GM19099 (cell line): ENCODE measurements around the gene USP32.

Experiments used
- POLR2A ChIP-seq: IDR thresholded peaks from 3 replicates; pipeline ENCODE4 v1.6.1; 2011; ENCODE audit warnings: low read depth; ENCODE audit not compliant: insufficient read length; ENCODE audit errors: extremely low read depth

USP32 gene

GRCh38 chr17:60170835-60171752 is 220.8 kb downstream of the USP32 start:
- no peak for TF ChIP-seq POLR2A

DNA sequence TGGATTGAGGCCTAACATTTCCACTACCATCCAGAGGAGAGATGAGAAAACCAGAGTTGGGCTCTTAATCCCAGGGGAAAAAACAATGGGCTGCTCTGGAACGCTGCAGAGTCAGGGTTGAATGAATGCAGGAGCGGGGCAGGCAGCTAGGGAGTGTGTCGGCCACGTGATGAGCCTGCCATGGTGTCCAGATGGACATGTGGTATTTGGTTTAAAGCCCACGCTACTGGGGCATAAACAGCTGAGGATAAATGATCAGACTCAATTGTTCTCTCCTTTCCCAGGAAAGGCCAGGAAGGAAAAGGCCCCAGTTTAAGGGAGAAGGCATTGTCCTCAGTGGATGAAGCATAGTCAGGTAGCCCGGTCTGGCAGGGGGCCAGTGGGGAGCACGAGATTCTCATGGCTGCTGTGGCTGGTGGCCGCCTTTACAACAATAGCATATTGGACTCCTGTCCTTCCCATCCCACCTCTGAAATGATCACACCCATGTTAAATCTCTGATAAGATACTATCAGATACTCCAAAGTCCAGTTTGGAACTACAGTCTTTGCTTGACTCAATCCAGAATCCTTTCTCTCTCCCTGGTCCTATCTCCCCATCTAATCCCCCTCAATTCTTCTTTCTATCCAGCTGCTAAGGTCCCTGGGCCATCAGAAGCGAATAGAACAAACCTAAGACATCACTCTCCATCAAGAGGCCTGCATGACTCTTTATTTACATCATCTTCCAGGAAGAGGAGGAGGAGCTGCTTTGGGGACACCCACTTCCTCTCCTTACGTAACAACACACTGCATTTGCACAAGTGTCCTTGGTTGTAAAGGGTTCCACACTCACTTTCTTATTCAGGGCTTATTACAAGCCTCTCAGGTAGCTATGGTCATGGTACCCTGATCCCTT is 221.8 kb downstream of the USP32 start:
- no peak for TF ChIP-seq POLR2A

- TF ChIP-seq POLR2A, result no peak
These were observed 223.3 kb downstream of the USP32 start for GRCh38 chr17:60168654-60169053.

DNA sequence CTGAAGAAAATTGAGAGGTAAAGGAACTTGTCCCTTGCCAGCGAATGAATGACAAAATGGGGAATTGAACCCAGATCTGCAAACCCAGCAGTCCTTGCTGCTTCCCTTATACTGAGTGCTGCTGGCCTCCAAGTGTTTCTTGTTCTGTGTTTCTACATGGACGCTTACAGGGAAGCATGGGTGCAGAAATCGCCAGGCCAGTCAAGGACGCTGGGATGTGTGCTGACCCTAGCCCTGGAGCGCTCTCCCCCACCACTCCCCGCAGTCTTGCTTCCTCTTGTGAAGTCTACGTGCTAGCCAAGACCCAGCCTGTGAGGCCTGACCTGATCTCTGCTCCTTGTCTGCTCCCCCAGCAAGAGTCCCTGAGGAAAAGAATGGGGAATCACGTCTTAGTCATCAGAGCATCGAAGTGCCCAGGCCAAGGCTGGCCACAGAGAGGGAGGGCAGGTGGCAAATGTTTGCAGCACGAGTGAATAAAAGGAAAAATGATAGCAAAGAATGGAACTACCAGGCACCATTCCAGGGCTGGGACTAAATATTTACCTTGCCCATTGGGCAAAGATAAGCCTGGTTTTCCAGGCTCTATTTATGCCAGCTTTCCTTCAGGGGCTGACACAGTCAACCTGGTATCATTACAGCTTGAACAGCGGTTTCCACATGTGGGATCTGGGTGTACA is 224.7 kb downstream of the USP32 start:
- TF ChIP-seq POLR2A, result no peak

- no peak for TF ChIP-seq POLR2A
These were observed 226.0 kb downstream of the USP32 start for GRCh38 chr17:60165971-60166370.

- no peak for TF ChIP-seq POLR2A
These were observed 226.7 kb downstream of the USP32 start for GRCh38 chr17:60165223-60165622.

- TF ChIP-seq POLR2A, result no peak
These were observed 227.2 kb downstream of the USP32 start for GRCh38 chr17:60164697-60165096.

DNA sequence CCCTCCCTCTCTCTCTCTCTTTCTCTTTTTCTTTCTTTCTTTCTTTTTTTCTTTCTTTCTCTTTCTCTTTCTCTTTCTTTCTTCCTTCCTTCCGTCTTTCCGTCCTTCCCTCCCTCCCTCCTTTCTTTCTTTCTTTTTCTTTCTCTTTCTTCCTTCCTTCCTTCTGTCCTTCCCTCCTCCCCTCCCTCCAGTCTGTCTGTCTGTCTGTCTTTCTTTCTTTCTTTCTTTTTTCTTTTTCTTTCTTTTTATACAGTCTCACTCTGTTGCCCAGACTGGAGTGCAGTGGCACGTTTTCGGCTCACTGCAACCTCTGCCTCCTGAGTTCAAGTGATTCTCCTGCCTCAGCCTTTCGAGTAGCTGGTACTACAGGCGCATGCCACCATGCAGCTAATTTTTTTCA is 227.8 kb downstream of the USP32 start:
- no peak for TF ChIP-seq POLR2A

DNA sequence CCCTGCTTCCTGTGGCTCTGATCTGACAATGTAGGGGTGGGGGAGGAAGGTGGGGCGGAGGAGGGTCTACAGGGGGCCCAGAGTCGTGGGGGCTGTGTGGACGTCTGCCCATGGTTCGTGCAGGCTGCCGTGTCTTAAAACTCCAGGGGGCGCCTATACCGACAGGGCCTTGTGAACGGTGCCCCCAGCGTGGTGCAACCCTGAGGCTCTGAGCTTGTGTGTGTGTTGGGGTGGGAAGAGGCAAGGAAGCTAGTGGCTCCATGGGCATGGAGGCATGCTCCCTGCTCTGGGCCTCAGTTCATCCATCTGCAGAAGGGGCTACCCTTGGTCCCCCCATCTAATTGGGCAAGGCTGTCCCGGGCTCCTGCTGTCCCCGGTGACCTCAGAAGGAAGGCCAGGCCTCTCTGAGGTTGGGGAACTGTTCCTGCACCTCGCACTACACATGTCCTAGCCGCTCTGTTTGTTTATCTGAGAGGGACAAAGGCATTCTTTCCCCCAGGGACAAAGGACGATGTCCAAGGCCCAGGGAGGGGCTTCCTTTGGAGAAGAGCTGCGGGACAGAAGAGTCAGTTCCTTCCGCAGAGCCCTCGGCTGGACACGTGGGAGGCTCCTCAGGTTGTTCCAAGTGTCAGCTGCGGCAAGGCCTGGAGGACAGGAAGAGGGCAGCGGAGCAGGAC is 228.7 kb downstream of the USP32 start:
- no peak for TF ChIP-seq POLR2A

- TF ChIP-seq POLR2A, result no peak
These were observed 230.2 kb downstream of the USP32 start for GRCh38 chr17:60161598-60162330.

DNA sequence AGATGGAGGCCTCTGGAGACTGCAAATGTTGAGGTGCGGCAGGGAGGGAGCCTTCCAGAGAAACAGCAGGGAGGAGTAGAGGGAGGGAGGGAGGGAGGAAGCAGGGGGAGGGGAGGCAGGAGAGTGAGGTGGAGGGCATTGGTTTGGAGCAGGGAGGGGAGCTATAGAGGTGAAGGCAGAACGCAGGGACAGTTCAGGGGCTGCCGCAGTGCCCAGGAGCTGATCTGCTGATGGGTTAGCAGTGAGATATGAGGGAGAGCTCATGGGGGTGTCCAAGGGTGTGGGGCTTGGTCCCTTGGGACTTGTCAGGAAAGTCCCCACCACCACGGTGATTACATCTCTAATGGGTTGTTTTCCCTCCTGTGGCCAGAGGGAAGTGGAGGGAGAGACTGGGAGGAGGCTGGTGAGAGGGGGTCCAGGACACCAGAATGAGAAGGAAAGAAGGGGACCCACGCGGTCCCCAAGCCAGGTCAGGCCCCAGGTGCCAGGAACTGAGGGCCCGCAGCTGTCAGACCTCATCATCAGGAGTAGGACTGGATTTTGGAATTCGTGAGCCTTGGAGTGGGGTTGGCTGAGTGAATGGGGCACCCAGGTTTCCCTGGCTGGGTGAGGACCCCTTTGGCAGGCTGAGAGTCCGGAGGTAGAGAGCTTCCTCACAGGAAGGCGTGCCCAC is 231.0 kb downstream of the USP32 start:
- no peak for TF ChIP-seq POLR2A

DNA sequence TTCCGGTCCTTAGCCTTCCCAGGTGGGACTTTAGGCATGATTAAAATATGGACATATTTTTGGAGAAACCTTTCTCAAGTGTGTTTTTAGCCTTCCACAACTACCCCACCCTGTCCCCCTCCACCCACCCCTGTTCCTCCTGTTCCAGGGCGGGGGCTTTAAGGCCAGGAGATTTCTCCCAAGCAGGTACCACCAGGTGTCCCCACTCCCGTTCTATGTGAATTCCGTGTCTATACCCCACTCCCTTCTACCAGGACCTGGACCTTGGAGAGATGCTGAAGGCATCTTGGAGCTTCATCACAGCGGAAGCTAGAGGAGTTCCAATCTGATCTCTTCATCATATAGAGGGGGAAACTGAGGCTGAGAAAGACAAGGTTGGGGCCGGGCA is 232.5 kb downstream of the USP32 start:
- TF ChIP-seq POLR2A, result no peak

- no peak for TF ChIP-seq POLR2A
These were observed 233.0 kb downstream of the USP32 start for GRCh38 chr17:60158751-60159478.
